Gastroesophageal sphincter (tissue), 4 donors: ENCODE results near the gene TRIM37. TPM values are rescaled to one million over a fixed set of nuclear protein-coding genes. Genes with fewer than 3 reads are reported as not detected.

ENCODE experiments used
- ATAC-seq: fragments of 150-250 bp; one replicate; pipeline ENCODE4 v1.9.1; 2016; ENCODE audit warnings: mild to moderate bottlenecking, moderate library complexity
- H3K27ac ChIP-seq, 4 donors: fragments of 200-600 bp; sonication (generic) in 3 of 4; 1 replicate in 3 of 4; 2 replicates in 1 of 4; pipeline ENCODE4 v1.5.1; 2016 to 2019
- H3K27me3 ChIP-seq: fragments of 200-600 bp; sonication (generic); one replicate; pipeline ENCODE4 v1.5.1; 2019
- H3K36me3 ChIP-seq, 2 donors: fragments of 200-600 bp; sonication (generic); one replicate each; pipeline ENCODE4 v1.5.1; 2019; ENCODE audit warnings: control low read depth in 1 of 2
- H3K4me1 ChIP-seq, 3 donors: fragments of 200-600 bp; sonication (generic); 1 replicate in 2 of 3; 2 replicates in 1 of 3; pipeline ENCODE4 v1.5.1; 2016 to 2019; ENCODE audit warnings: control low read depth in 2 of 3
- H3K4me3 ChIP-seq, 2 donors: fragments of 200-600 bp; sonication (generic); one replicate each; pipeline ENCODE4 v1.5.1; 2019; ENCODE audit warnings: mild to moderate bottlenecking in 1 of 2, moderate library complexity in 1 of 2
- H3K9me3 ChIP-seq, 3 donors: fragments of 200-600 bp; sonication (generic); one replicate each; pipeline ENCODE4 v1.5.1; 2017 to 2019; ENCODE audit warnings: control low read depth in 2 of 3
- EP300 ChIP-seq: sonication (generic); formaldehyde crosslinking; IDR thresholded peaks from one replicate; pipeline ENCODE4 v1.6.1; 2017; ENCODE audit warnings: antibody characterized with exemption, mild to moderate bottlenecking
- POLR2A ChIP-seq, 2 donors: fragments of 450-650 bp; IDR thresholded peaks; one replicate each; pipeline ENCODE4 v1.6.1; 2017; ENCODE audit warnings: antibody characterized with exemption in 2 of 2, mild to moderate bottlenecking in 2 of 2, moderate library complexity in 1 of 2
- POLR2AphosphoS5 ChIP-seq: sonication (generic); formaldehyde crosslinking; IDR thresholded peaks from one replicate; pipeline ENCODE4 v1.6.1; 2017; ENCODE audit warnings: antibody characterized with exemption
- WGBS, 2 donors: methylation state at CpG; one replicate each; pipeline ENCODE4 v1.1.5; 2018; ENCODE audit warnings: low coverage in 1 of 2; 5-methylcytosine and 5-hydroxymethylcytosine counted together
- total RNA-seq, 4 donors: library from RNA; depleted of rRNA; stranded (reverse); fragments of >200 nt; gene quantifications; one replicate each; pipeline ENCODE4 v1.1.0, GENCODE V29; 2016
- TF ChIP-seq, protein P1 (sequence below), 4 experiments: fragments of 200-600 bp in 2 of 4; fragments of 450-650 bp in 2 of 4; sonication (generic) in 1 of 4; IDR thresholded peaks; one replicate each; pipeline ENCODE4 v1.5.1; 2017 to 2019; ENCODE audit warnings: antibody characterized with exemption in 4 of 4, mild to moderate bottlenecking in 2 of 4, moderate library complexity in 2 of 4

Gene TRIM37
- total RNA-seq, 4 donors from 2014 or later, result 27.6 to 30.7 (median 28.6) TPM

DNA sequence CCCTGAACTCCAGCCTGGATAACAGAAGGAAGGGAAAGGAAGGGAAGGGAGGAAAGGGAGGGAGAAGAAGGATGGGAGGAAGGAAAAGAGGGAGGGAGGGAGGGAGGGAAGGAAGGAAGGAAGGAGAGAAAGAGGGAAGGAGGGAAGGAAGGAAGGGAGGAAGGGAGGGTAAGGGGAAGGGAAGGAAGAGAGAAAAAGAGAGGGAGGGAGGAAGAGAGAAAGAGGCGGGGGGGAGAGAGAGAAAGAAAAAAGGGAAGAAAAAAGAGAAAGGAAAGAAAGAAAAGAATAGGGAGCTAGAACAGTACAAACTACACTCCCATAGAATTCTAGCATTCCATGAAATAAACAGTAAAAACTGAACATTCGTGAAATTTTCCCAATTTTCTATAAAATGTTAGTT, 23.1 kb upstream of the TRIM37 start:
- H3K9me3 ChIP-seq, result no peaks in the 10 kb centered on the region
- H3K36me3 ChIP-seq, result peaks cover 0 to 25% of the 10 kb centered on the region in 2 donors
- peaks cover 0 to 5% (median 0%) of the 10 kb centered on the region in 3 donors for H3K4me1 ChIP-seq
- no peak overlapping the region for H3K4me3 ChIP-seq
- WGBS, 2 donors, result 0 to 5% methylated on average over 1 of the region's 2 CpGs
- H3K27ac ChIP-seq, result no peak overlapping the region
- no peak for ATAC-seq
- TF ChIP-seq EP300 (no peak), POLR2A (IDR thresholded peaks at IDR 0.05) (no peak), POLR2AphosphoS5 (no peak)
- TF ChIP-seq, protein P1, sequence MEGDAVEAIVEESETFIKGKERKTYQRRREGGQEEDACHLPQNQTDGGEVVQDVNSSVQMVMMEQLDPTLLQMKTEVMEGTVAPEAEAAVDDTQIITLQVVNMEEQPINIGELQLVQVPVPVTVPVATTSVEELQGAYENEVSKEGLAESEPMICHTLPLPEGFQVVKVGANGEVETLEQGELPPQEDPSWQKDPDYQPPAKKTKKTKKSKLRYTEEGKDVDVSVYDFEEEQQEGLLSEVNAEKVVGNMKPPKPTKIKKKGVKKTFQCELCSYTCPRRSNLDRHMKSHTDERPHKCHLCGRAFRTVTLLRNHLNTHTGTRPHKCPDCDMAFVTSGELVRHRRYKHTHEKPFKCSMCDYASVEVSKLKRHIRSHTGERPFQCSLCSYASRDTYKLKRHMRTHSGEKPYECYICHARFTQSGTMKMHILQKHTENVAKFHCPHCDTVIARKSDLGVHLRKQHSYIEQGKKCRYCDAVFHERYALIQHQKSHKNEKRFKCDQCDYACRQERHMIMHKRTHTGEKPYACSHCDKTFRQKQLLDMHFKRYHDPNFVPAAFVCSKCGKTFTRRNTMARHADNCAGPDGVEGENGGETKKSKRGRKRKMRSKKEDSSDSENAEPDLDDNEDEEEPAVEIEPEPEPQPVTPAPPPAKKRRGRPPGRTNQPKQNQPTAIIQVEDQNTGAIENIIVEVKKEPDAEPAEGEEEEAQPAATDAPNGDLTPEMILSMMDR (IDR thresholded peaks at IDR 0.05), result no peak
- no peaks in the 10 kb centered on the region for H3K27me3 ChIP-seq

DNA sequence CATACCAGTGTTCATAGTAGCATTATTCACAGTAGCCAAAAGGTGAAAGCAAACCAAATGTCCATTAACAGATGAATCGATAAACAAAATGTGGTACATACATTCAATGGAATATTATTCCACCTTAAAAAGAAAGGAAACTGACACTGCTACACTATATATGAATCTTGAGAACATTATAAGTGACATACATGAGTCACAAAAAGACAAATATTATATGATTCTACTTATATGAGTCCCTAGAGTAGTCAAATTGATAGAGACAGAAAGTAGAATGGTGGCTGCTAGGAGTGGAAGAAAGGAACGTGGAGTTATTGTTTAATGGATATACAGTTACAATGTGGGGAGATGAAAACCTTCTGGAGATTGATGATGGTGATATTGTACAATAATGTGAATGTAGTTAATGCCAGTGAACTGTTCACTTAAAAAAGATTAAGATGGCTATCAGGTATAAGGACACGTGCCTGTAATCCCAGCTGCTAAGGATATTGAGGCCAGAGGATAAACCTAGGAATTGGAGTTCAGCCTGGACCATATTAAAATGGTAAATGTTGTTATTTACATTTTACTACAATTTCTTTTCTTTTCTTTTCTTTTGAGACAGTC, 20.2 kb upstream of the TRIM37 start:
- WGBS, 2 donors, result 42 to 58% methylated on average over 2 to 3 of the region's 3 CpGs
- ATAC-seq, result no peak

DNA sequence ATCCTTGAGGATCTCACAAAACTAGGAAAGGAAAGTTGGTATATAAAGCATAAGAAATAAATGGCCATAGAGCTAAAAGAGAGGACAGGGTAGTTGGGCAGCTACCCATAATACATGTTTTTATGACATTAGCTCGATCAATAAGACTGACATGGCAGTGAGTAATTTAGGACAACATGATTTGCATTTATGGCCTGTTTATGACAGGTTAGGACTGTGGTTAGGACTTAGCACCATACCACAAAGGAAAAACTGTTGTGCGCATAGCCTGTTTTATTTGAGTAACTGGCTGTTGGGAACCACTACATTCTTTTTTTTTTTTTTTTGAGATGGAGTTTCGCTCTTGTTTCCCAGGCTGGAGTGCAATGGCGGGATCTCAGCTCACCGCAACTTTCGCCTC, 18.0 kb upstream of the TRIM37 start:
- 84 to 88% methylated on average over 2 to 3 of the region's 6 CpGs for WGBS, 2 donors
- TF ChIP-seq POLR2AphosphoS5 (no peak), EP300 (no peak), POLR2A (IDR thresholded peaks at IDR 0.05) (no peak)
- TF ChIP-seq, protein P1 (IDR thresholded peaks at IDR 0.05), result no peak
- Histone ChIP-seq H3K4me3 (no peak overlapping the region), H3K9me3 (no peaks in the 10 kb centered on the region), H3K36me3 (peaks cover 0 to 42% of the 10 kb centered on the region in 2 donors), H3K27me3 (no peaks in the 10 kb centered on the region), H3K4me1 (no peaks in the 10 kb centered on the region), H3K27ac (no peak overlapping the region)
- ATAC-seq, result no peak

More for the DNA sequence above, 20.2 kb upstream of the TRIM37 start:
- TF ChIP-seq POLR2AphosphoS5 (no peak), POLR2A (IDR thresholded peaks at IDR 0.05) (no peak)
- TF ChIP-seq, protein P1 (IDR thresholded peaks at IDR 0.05), result no peak
- Histone ChIP-seq H3K4me3 (no peak overlapping the region), H3K27ac (no peak overlapping the region), H3K27me3 (no peaks in the 10 kb centered on the region), H3K9me3 (no peaks in the 10 kb centered on the region), H3K36me3 (peaks cover 0 to 31% of the 10 kb centered on the region in 2 donors), H3K4me1 (no peaks in the 10 kb centered on the region)

DNA sequence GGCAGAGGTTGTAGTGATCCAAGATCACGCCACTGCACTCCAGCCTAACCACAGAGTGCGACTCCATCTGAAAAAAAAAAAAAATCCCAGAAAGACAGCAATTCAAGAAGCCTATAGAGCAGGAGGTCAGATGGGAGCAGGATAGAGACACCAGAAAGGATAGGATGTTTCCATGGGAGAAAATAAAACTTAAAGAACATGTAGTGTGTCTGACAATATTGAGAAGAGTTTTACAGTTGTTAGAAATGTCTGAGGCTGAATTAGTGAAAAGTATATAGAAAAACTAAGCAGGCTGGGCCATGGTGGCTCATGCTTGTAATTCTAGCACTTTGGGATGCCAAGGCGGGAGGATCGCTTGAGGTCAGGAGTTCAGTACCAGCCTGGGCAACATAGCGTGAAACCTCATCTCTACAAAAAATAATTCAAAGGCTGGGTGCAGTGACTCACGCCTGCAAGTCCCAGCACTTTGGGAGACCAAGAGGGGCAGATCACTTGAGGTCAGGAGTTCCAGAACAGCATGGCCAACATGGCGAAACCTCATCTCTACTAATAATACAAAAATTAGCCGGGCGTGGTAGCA, 15.3 kb upstream of the TRIM37 start:
- WGBS, 2 donors, result 96 to 99% methylated on average over 6 to 9 of the region's 9 CpGs
- H3K4me1 ChIP-seq, result no peaks in the 10 kb centered on the region
- peaks cover 0 to 37% of the 10 kb centered on the region in 2 donors for H3K36me3 ChIP-seq
- H3K9me3 ChIP-seq, result no peaks in the 10 kb centered on the region
- H3K4me3 ChIP-seq, result no peak overlapping the region
- no peak overlapping the region for H3K27ac ChIP-seq
- no peaks in the 10 kb centered on the region for H3K27me3 ChIP-seq
- ATAC-seq, result no peak
- TF ChIP-seq, protein P1 (IDR thresholded peaks at IDR 0.05), result no peak
- TF ChIP-seq EP300 (no peak), POLR2A (IDR thresholded peaks at IDR 0.05) (no peak), POLR2AphosphoS5 (no peak)

DNA sequence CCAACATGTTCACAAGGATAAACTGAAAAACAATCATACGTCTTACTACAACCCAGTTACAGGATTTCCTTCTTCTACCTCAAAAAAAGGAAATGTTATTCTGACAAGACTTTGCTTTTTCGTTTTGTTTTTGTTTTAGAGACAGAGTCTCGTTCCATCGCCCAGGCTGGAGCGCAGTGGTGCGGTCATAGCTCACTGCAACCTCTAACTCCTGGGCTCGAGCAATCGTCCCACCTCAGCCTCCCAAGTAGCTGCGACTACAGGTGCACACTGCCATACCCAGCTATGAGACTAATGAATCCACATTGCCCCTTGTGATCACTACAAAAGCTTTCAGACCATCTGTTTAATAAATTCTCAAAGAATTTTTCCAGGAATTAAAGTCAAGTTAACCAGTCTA, 8.8 kb upstream of the TRIM37 start:
- 96% methylated on average over 9 of the region's 9 CpGs for WGBS, 2 donors
- TF ChIP-seq POLR2AphosphoS5, result no peak
- TF ChIP-seq EP300, result no peak
- TF ChIP-seq, protein P1 (IDR thresholded peaks at IDR 0.05), result no peak
- Histone ChIP-seq H3K27ac (no peak overlapping the region), H3K4me3 (no peak overlapping the region), H3K36me3 (peaks cover 0 to 53% of the 10 kb centered on the region in 2 donors), H3K27me3 (no peaks in the 10 kb centered on the region), H3K9me3 (no peaks in the 10 kb centered on the region), H3K4me1 (no peaks in the 10 kb centered on the region)
- no peak for ATAC-seq
